T follicular helper cell (primary cell): ENCODE data around the gene NTF4.
"Not testable (repeated sequence)": the region's sequence is repeated elsewhere in the genome, so short reads cannot be mapped to it uniquely, and the experiment has no call there.

Experiments used
- DNase-seq: peaks from one replicate; pipeline ENCODE4 v3.0.0-alpha.2; 2020; ENCODE audit warnings: low read depth

Gene NTF4

DNA sequence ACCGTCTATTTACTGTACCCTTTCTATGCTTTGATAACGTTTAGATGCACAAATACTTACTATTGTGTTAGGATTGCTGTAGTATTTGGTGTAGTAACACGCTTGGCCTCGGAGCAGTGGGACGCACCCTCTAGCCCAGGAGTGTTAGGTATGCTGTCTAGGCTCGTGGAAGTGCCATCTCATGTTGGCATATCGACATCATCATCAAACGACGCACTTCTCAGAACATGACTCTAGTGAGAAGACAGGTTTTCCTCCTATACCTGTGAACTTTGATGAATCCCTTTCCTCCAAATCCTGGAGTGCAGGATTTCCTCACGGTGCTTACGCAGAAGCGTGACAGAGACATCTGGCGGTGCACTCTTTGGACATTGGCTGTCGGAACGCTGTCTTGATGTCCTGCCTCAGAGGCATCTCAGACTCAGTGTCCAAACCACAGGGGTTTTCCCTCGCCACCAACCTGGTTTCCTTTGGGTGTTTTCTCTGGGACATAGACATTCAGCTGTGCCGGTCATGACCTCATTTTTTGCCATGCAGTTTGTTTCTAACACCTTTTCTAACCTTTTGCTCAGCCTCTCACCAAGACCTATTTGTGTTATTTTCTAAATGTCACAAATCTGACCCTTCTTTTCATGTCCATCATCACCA lies 26.9 kb upstream of the NTF4 start:
- DNase-seq = no peak

DNA sequence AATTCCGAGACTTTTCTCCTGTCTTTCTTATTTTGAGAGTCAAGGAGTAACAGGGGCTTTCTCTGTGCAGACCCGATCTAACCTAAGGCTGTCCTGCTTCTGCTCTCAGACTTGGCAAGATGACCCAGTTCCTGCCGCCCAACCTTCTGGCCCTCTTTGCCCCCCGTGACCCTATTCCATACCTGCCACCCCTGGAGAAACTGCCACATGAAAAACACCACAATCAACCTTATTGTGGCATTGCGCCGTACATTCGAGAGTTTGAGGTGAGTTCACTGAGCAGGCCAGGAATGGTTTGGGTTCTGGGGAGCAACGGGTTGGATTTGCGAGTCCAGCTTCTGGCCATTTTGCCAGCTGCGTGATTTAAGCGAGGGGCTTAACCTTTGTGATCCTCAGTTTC lies 21.7 kb upstream of the NTF4 start:
- DNase-seq = no peak

DNA sequence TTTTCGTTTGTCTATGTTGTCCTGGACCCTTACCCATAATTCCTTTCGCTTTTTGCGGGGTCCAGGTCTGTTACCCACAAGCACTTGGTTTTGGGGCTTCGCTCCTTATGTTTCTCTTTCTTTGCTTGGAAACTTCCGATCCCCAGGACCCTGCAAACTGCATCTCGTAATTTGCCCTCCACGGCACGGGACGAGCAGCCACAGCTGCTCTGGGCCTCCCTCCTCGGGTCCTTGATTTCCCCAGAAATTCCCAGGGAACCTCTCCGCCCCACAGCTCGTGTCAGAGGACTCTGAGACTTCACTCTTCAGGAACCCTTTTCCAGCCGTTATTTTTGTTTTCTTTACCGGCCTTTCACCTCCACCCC lies 21.2 kb upstream of the NTF4 start:
- DNase-seq = no peak

DNA sequence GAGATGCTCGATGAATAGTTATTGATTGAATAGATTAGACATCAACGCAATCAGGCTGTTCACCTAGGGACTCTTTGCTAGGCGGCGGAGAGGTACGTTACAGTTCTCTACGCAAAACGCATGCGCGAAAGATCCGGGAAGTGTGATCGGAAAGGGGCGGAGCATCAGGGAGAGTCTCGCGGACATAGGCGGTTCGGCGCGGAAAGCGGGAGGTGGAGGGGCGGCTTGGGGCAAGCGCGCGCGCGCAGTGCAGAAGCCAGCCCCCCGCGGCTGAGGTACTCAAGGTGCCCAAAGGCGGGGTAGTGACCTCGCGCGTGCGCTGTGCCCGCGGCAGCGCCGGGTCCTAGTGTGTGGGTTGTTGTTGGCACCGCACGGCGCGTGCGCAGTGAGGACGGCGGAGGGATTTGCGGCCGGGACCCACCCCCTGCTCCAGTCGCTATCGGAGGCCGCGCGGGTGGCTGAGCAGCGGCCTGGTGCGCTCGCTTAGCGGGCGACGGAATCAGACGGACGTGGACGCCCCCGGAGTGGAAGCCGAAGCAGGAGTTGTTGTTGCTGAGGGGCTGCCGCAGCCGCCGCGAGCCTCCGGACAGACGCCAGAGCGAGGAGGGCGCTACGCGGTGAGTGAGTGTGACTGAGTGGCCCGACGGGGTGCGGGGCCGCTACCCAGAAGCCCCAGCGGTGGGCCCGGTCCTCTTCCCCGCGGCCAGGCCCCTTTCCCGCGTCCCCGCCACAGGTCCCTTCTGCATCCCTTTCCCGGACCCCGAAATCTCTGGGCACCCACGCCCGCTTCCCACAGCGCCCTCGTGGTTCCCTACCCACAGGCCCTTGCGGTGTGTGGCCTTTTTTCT lies 20.6 kb upstream of the NTF4 start, which contains the start of gene SNRNP70:
SNRNP70 (plus strand) TSS at position 432 of the 848 bp plus-strand sequence. CDS start 964 bp downstream, outside the sequence.
- DNase-seq = peak; percentile 98

DNA sequence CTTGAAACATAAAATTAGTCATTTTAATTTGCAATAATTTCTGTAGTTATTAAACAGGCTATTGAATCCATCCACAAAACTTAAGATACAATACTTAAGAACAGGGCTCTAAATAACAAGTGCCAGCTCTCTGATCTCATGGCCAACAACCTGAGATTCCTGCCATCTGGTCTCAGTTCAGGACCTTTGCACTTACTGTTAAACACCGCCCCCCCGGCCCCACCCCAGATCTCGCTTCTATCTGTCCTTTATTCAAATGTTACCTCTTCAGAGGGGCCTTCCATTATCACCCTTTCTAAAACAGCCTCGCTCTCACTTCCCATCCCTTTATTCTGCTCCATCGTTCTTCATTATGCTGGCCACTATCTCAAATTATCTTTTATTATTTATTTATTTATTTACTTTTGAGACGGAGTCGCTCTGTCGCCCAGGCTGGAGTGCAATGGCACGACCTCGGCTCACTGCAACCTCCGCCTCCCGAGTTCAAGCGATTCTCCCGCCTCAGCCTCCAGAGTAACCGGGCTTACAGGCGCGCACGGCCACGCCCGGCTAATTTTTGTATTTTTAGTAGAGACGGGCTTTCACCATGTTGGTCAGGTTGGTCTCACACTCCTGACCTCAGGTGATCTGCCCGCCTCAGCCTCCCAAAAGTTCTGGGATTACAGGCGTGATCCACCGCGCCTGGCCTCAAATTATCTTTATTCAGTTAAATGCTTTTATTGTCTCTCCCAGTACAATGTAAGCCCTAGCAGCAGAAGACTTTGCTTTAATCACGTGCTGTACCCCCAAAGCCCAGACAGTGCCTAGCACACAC lies 19.8 kb upstream of the NTF4 start:
- no peak for DNase-seq

DNA sequence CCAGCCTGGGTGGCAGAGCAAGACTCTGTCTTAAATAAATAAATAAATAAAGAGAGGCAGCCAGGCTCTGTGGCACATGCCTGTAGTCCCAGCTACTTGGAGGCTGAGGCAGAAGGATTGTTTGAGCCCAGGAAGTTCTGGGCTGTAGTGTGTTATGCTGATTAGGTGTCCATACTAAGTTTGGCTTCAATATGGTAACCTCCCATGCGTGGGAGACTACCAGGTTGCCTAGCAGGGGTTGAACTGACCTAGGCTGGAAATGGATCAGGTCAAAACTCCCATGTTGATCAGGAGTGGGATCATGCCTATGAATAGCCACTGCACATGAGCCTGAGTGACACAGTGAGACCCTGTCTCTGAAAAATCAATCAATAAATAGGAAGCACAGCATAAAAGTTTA lies 16.7 kb upstream of the NTF4 start:
- no peak for DNase-seq

DNA sequence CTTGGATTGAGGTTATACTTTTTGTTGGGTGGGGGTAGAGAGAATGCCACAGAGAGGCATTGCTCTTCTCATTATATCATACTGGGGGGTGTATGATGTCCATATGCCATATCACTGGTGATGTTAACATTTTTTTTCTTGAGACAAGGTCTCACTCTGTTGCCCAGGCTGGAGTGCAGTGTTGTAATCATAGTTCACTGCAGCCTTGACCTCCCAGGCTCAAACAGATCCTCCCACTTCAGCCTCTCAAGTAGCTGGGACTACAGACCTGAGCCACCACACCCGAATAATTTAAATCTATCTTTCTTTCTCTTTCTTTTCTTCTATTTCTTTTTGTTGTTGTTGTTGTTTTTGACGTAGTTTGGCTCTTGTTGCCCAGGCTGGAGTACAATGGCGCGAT lies 15.8 kb upstream of the NTF4 start:
- no peak for DNase-seq

DNA sequence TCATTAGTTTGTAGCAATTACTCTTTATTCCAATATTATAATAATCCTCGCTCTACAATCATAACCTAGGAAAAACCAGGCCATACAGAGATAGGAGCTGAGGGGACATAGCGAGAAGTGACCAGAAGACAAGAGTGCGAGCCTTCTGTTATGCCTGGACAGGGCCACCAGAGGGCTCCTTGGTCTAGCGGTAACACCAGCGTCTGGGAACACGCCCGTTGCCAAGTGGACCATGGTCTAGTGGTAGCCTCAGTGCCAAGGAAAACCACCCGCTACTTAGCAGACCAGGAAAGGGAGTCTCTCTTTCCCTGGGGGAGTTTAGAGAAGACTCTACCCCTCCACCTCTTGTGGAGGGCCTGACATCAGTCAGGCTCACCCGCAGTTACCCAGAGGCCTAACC lies 10.3 kb upstream of the NTF4 start:
- DNase-seq = not testable (repeated sequence)

DNA sequence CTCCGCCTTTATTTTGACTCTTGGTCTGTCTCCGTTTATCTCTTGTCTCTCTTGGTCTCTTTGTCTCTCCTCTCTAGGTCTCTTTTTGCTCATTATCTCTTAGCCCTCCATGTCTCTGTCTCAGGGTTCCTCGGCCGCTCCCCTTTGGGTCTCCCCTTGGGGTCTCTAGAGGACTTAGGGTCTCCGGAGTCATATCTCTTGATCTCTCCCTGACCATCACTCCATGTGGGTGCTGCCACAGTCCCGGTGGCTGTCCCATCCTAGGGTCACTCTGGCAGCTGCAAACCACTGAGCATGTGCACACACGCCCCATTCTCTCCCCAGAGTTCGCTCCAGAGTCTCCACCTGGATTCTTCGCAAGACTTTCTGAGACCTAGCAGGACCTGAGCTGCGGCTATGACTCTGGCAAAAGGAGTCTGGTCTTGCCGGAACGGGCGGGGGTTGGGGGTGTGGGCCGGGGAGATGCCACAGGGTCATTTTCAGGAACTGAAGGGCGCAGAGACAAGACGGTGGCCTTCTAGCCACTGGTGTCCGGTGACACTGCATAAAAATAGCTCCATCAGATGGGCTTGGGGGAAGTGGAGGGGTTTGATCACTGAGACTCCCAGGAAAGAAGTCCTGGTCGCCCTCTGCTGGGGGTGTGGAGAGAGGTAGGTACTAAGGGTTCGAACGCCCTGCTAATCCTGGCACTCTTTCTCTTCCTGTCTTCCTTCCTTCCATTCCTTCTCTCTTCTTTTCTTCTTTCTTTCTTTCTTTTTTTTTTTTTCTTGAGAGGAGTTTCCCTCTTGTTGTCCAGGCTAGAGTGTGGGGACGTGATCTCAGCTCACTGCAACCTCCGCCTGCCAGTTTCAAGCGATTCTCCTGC lies 9.1 kb upstream of the NTF4 start:
- DNase-seq = no peak

DNA sequence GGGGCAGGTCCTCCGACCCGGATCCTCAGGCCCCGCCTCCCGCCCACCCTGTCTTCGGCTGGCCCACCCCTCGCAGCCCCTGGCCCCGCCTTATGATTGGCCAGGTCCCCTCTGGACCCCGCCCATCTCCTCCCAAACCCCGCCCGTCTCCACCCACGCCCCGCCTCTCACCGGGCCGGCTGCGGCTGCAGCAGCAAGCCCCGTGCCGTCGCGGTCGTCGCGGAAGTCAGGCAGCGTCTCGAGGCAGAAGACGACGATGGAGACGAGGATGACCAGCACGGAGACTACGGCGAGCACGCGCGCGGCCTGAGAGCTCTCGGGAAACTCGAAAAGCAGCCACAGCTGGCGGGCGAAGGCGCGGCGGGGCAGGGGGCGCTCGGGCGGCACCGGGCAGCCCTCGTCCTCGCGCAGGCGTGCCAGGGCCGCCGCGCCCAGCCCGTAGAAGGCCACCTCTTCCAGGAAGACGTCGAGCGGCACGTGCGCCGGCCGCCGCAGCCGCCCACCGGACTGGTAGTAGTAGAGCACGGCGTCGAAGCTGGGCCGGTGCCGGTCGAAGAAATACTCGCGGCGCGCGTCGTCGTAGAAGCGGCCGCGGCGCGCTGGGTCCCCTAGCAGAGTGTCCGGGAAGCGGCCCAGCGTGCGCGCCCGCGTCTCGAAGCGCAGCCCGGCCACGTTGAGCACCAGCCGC lies 7.4 kb upstream of the NTF4 start:
- DNase-seq = no peak

DNA sequence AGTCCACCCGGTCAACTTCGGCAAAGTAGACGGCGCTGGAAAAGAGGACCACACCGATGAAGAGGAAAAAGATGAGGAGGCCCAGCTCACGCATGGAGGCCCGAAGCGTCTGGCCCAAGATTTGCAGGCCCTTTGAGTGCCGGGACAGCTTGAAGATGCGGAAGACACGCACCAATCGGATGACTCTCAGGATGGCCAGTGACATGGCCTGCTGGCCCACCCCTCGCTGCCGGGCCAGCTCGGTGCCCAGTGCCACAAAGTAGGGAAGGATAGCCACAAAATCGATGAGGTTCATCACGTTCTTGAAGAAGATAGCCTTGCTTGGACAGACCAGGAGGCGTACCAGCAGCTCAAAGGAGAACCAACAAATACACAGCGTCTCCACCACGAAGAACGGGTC lies 5.8 kb upstream of the NTF4 start:
- no peak for DNase-seq

DNA sequence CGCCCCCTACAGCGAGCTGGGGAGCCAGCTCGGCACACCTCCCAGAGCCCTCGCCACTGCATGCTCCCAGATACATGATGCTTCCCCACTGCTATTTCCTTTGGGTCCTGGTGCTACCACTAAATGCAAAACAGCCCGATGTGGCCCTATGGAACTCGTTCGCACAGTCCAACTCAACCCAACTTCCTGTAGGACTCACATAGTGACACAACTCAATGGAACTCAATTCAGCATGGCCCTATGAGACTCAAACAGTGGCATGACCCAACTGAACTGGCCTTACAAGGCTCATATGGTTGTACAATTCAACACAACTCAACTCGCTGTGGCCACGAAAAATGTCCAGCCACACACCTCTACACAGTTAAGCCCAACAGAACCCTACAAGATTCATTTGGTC lies 4.4 kb upstream of the NTF4 start:
- no peak for DNase-seq

DNA sequence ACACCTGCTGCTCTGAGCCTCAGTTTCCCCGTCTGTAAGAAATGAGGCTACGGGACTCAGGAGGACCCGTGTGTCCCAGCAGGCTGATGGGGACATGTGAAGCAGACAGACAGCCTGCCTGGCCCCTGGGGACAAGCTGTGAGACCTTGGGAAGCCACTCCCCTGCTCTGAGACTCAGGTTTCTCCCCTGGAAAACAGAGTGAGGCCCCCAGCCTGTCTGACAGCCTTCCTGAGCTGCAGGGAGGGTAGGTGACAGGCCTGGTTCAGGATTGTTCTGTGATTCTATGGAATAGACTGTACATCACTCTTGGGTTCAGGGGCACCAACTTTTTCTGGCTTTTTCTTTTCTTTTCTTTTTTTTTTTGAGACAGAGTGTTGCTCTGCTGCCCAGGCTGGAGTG lies 2.9 kb upstream of the NTF4 start:
- DNase-seq = no peak

DNA sequence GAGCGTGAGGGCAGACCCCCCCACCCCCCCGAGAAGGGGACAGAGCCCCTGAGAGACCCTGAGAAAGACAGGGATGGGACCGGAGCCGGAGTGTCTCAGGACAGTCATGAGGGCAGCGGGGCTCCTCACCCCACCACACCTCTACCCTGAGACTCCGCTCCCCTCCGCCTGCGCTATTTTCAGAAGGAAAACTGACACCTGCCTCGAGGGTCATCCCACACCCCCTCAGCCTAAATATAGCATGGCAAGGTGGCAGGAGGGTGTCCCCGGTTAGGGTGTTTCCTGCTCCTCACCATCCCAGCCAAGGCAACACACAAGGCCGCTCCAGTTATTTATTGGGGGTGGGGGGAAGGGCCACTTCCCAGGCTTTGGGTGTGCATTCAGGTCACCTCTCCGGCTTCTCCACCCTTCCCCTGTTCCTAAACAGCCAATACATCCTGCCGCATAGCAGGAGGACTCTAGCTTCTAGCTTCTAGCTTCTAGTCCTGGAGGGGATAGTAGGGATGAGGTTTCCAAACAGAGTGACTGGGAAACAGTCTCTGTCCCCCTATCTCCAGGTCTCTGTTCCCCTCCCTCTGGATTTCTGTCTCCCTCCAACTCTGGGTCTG lies 1.4 kb upstream of the NTF4 start:
- DNase-seq = no peak

DNA sequence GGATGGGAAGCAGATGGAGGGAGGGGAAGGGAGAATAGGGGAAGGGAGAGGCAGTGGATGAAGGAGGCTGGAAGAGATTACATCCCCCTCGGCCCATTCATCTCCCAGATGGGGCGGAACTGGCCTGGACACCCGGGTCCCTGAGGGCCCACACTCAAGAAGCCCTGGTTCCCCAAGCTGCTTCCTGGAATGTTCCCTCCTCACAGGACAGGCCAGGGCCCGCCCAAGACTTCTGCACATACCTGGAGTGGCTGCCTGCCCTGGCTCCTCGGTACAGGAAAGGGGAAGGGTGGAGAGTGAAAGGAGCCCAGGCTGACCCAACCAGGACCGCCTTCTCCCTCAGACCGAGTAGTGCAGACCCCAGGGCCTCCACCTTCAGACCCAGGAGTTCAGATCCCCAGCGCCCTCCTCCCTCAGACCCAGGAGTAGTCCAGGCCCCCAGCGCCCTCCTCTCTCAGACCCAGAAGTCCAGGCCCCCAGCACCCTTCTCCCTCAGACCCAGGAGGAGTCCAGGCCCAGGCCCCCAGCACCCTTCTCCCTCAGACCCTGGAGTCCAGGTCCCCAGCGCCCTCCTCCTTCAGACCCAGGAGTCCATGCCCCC lies 489 bp downstream of the NTF4 start:
- no peak for DNase-seq

DNA sequence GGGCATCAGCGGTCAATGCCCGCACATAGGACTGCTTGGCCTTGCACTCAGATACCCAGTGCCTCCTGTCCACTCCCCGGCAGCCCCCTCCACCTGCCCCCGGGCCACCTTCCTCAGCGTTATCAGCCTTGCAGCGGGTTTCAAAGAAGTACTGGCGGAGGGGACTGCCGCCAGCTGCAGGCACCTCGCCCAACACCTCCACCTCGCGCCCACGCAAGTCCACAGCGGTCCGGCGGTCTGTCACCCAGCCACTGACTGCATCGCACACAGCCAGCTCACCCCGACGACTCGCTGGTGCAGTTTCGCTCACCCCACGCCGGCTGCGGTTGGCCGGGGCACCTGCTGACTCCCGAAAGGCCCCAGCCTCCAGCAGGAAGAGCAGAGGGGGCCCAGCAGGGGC lies 3.2 kb downstream of the NTF4 start:
- no peak for DNase-seq

DNA sequence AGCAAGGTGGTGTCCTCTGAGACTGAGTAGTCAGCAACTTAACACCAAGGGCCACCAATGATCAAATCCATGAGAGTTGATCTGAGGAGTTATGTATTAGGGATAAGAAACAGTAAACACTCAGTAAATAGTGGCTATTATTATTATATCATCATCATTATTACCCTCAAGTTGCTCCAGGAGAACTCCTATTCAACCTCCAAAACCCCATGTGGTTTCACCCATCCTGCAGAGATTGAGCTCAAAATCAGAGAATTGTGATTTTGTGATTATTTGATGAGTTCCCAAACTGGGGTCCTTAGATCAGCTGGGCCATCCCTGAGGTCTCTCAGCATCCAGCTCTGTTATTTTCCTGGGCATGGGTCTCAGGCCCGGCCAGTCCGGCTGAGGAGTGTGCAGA lies 3.6 kb downstream of the NTF4 start:
- no peak for DNase-seq

DNA sequence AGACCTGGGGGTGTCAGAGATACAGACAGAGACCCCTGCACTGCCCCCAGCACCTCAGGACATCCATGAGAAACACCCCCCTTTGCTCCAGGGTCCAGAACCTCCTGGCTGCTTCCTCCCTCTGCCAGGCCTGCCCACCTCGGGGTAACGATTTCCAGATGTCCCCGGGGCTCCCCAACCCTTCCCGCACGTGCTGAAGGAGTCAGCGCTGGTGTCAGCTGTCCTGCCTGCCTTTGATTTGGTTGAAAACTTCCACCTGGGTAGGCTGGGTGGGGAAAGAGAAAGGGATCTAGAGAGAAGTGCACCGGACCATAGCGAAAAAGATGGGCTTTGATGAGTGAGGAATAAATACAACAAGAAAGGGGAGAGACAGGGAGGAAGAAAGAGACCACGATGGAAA lies 5.6 kb downstream of the NTF4 start:
- DNase-seq = no peak

DNA sequence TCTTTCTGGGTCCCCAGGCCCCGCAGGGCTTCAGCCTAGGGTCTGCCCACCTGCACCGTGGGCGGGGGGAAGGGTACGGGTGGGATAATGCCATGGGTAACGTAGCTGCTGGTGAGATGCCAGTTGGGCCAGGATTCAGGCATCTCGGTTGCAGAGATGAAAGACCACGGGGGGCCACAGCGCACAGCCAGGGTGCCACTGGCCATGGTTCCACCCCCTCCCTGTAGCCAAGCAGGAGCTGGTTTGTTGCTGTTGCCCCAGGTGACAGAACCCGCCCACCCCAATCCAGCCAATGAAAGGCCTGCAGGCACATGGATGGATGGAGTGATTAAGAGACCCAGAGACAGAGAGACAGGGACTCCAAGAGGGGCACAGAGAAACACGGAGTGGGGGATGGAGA lies 6.1 kb downstream of the NTF4 start:
- DNase-seq = no peak

DNA sequence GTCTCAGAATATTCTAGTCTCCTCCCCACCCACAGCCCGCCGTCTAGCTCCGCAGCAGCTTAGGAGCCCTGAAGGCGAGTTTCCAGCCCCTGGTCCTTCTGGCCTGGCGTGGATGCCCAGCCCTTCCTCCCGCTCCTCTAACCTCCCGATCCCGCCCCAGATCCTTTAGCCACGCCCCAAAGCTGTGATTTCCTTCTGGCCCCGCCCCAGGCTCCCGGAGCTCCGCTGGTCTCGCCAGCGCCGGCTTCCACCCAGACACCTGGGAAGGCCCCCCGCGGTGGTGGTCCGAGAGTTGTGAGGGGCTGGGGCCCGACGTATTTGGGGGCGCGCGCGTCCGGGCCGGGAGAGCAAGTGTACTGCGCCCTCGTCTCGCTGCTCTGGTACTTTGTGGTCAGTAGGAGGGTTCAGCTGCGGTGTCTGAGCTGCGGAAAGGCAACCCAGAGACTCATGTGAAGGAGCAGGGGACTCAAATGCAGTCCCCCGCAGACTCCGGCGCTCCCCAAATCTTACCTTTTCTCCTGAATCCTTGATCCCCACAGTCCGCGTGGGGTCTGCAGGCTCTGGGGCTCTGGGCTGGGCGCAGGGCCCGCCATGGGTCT lies 6.9 kb downstream of the NTF4 start, which contains the start of gene CGB7:
CGB7 (minus strand) TSS at position 114 of the 599 bp plus-strand sequence. CDS start 2,374 bp downstream, outside the sequence.
- DNase-seq = no peak
